CD4-positive, alpha-beta T cell treated with Interleukin-15 for 4 hours (primary cell): Measurements from ENCODE around the gene ZFX.

ENCODE experiments used
- DNase-seq: peaks from one replicate; pipeline ENCODE4 v3.0.0-alpha.2; 2020; ENCODE audit warnings: low spot score

ZFX gene

DNA sequence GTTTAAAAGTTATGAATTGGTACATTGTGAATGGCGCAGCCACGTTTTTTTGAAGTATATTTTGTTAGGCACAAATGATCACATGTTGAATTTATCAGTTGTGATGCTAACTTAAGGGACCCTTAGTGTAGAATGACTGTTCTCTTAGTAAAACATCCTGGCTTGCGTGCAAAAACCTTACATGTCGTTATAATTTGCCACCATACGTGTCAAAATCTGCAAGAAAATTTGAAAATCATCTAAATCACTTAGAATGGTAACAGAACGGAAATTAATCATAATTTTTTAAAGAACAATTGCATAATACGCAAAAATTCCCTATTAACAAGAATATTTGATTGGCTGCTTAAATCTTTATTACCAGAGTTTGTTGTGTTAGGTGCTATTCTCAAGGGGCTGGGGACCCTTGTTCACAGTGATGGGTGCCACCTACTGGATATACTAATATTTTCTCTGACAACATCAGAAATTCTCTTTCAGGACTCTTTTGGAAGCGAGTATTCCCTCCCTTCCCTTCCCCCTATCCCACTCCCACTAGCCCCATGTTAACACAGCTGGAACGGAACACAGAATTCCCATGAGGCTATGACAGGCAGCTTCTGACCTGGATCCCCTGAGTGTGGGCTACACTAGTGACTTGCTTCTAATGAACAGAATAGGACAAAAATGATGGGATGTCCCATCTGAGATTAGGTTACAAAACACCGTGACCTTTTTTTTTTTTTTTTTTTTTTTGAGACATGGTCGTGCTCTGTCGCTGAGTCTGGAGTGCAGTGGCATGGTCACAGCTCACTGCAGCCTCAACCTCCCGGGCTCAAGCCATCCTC lies 92.5 kb downstream of the ZFX start:
- peak; percentile 26 for DNase-seq

GRCh38 chrX:24242649-24243175 lies 93.2 kb downstream of the ZFX start:
- DNase-seq, result no peak

DNA sequence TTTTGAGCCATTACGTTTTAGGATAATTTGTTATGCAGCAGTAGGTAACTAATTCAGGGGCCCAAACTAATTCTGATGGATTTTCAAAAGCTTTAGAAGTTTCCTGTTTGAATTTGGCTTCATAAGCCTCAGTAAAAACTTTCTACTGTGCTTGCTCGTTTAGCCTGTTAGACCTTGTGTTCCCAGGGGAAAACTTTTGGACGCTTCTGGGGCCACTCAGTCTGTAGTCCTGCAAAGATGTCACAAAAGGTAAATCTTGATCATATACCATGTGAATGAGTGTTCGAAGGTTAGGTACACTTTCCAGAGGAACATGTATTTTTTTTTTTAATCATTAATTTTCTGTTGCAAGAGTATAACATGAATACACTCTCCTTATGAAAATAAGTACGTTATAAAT lies 93.7 kb downstream of the ZFX start:
- DNase-seq, result no peak

- DNase-seq, result no peak
These were observed 94.2 kb downstream of the ZFX start for GRCh38 chrX:24243692-24244091.

DNA sequence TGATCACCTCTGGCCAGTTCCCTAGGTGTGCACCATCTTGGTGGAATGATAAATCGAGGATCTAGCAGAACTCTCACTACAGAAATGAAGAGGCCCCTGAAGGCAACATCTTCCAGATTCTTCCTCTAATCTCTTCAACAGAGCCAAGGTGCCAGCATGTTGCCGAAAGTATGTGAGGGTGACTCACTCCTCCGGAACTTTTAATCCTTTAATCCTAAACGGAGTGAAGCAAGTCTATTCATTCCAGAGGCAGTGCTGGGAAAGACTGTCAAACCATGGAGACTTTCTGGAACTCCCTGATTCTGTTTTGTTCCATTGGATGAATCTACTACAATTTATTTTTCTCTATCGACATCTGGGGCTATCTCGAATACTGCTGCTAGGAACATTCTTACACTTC lies 95.7 kb downstream of the ZFX start:
- no peak for DNase-seq

DNA sequence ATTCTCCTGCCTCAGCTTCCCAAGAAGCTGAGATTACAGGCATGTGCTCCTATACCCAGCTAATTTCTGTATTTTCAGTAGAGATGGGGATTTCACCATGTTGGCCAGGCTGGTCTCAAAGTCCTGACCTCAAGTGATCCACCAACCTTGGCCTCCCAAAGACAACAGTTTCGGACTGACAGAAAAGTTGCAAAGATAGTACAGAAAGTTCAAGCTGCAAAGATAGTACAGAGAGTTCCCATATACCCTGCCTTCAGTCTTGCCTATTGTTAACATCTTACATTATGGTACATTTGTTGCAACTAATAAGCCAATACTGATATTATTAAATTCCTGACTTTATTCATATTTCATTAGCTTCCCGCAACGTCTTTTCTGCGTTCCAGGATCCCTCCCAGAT lies 98.5 kb downstream of the ZFX start:
- no peak for DNase-seq

DNA sequence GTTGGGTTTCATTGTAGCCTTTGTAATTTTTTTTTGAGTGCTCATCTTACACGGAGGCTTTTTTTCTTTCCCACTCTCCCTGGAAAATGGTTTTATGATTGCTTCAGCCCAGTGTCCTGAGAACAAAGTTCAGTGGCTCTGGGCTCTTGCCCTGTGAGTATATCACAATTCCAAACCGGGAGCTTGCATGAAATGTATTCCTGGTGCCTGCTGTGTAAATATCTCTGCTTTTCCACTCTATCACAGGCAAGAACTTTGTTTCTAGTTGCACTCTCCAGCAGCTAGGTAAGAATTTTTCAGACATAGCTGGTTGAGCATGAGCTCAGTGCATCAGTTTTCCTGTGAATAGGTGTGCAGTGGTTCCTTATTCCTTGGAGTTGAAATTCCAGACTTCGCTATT lies 103.5 kb downstream of the ZFX start:
- DNase-seq, result no peak

- no peak for DNase-seq
These were observed 103.9 kb downstream of the ZFX start for GRCh38 chrX:24253469-24253868.

GRCh38 chrX:24257011-24257410 lies 107.5 kb downstream of the ZFX start:
- DNase-seq, result no peak

DNA sequence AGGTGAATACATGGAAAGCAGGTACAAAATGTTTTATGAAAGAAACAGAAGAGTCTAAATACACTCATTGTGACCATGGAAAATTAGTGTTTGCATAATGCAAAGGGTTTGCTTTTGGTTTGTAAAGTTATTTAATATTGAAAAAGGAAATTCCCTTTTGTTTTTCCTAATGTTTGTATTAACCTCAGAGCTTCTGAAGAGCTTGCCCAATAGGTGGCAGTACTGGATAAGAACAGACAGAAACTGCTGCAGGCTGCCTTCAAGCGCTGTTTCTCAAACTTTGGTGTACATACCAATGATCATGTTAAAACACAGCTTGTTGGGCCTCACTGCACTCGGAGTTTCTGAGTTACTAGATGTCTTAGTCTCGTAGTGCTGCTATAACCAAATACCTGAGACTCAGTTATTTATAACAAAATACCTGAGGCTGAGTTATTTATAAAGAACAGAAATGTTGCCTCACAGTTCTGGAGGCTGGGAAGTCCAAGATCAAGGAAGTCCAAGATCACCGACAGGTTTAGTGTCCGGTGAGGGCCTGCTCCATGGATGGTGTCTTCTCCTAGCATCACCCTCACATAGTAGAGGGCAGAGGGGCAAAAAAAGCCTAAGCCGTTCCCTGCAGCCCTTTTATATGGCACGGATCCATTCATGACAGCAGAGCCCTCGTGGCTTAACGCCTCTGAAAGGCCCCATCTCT lies 110.2 kb downstream of the ZFX start:
- no peak for DNase-seq

DNA sequence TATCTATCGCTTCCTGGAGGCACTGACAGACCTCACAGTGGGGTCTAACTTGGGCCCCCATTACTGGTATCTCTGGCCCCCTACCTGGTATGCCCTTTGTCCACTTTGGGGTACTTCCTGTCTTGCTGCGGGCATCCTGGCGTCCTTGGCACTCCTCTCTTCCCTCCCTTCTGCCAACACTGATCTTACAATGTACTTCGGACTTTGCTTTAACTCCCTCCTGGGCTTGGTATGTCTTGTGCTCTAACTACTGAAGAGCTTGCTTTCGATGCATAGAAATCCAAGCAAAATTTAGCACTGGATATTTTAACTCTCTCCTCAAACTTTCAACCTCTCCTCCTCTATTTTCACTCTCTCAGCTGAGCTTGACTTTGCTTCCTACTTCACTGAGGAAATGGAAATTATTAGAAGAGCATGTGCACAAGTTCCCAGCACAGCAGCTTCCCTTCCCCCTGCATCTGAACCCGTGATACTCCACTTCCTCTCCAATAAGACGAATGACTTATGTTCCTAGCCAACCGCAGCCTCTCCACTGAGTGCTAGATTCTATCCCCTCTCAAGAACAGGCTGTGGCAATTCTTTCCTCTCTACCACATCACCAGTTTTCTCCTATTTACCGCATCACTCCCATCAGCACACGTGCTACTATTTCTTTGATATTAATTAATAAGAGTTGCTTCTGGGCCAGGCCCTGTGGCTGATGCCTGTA lies 111.5 kb downstream of the ZFX start:
- DNase-seq, result no peak

DNA sequence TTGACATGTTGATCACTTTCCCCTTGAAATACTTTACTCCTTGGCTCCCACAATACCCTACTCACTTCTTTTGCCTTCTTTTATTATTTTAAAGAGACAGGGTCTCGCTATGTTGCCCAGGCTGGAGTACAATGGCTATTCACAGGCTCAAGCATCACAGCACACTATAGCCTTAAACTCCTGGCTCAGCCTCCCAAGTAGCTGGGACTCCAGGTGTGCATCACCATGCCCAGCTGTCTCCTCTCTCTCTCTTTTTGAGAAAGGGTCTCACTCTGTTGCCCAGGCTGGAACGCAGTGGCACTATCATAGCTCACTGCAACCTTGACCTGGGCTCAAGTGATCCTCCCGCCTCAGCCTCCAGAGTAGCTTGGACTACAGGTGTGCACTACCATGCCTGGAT lies 112.8 kb downstream of the ZFX start:
- DNase-seq, result no peak

- DNase-seq, result no peak
These were observed 114.9 kb downstream of the ZFX start for GRCh38 chrX:24264383-24264782.
